K562 (cell line): ENCODE data around the gene VSTM1. TPM values are rescaled to one million over a fixed set of nuclear protein-coding genes. Genes with fewer than 3 reads are reported as not detected.

Experiments
- ATAC-seq: fragments of 200-7000 bp; cut with Tn5 transposase; 3 replicates; pipeline ENCODE4 v1.9.1; 2020; ENCODE audit warnings: moderate library complexity
- BruUV-seq: library from RNA; stranded (reverse); fragments of 400-500 nt; replicated peaks from 2 replicates; lab custom pipeline; 2021; lab: Mats Ljungman, UMichigan
- CTCF ChIA-PET: fragments of 300-600 bp; formaldehyde crosslinking; extraction: SDS; loops from one replicate; lab custom pipeline; 2021; ENCODE audit warnings: low intra/inter-chr PET ratio; lab: Yijun Ruan, JAX
- POLR2A ChIA-PET: fragments of 300-600, 350-650 bp; sonication (Branson Sonifier 250); formaldehyde crosslinking; extraction: SDS; loops from one replicate; lab custom pipeline; 2021; ENCODE audit warnings: antibody characterized with exemption, inconsistent platforms; lab: Yijun Ruan, JAX
- DNase-seq, 4 experiments: peaks; one replicate each; pipeline versions ENCODE4 v3.0.0 to v3.0.0-alpha.2; 2011 to 2018; ENCODE audit warnings: low spot score in 3 of 4, mixed read lengths in 3 of 4; ENCODE audit errors: extremely low read depth in 1 of 4
- FAIRE-seq: peaks from 2 replicates; lab custom pipeline; 2011; peaks lifted over from hg19 to GRCh38; lab: Jason Lieb, UNC
- H2AFZ ChIP-seq: 2 replicates; pipeline ENCODE4 v1.6.0; 2011; ENCODE audit warnings: low read depth, low read length, control low read depth, inconsistent platforms
- H3K27ac ChIP-seq: fragments of 200-600 bp; 3 replicates; pipeline ENCODE4 v1.8.0; 2011; ENCODE audit warnings: low read depth, mild to moderate bottlenecking, control low read depth, inconsistent platforms, low read length, moderate library complexity, mixed read lengths; ENCODE audit errors: extremely low read depth
- H3K27me3 ChIP-seq, 2 experiments: fragments of 300-600 bp in 1 of 2; 2 replicates in 1 of 2; 3 replicates in 1 of 2; pipeline versions ENCODE4 v1.6.0 to v1.8.0; 2011; ENCODE audit warnings: inconsistent platforms in 2 of 2, low read length in 2 of 2, mild to moderate bottlenecking in 1 of 2, mixed read lengths in 1 of 2, moderate library complexity in 1 of 2; ENCODE audit not compliant: control insufficient read depth in 2 of 2, insufficient read depth in 2 of 2
- H3K36me3 ChIP-seq: fragments of 300-600 bp; 3 replicates; pipeline ENCODE4 v1.8.0; 2011; ENCODE audit warnings: mild to moderate bottlenecking, low read length, inconsistent platforms; ENCODE audit not compliant: control insufficient read depth, insufficient read depth
- H3K4me1 ChIP-seq, 2 experiments: fragments of 200-600 bp in 1 of 2; replicated peaks in 1 of 2; 2 replicates in 1 of 2; 3 replicates in 1 of 2; pipeline versions ENCODE4 v1.5.1 to v1.8.0; 2011; ENCODE audit warnings: inconsistent platforms in 2 of 2, low read length in 2 of 2, mild to moderate bottlenecking in 1 of 2, mixed read lengths in 1 of 2, moderate library complexity in 1 of 2; ENCODE audit not compliant: control insufficient read depth in 2 of 2, insufficient read depth in 2 of 2
- H3K4me2 ChIP-seq: 2 replicates; pipeline ENCODE4 v1.6.1; 2011; ENCODE audit warnings: low read length, control low read depth, inconsistent platforms, mixed read lengths; ENCODE audit not compliant: insufficient read depth
- H3K4me3 ChIP-seq: fragments of 200-600 bp; sonication (generic), shearing (Covaris generic); 2 replicates; pipeline ENCODE4 v1.5.1; 2016; ENCODE audit warnings: control low read depth, inconsistent platforms
- H3K79me2 ChIP-seq: fragments of 200-600 bp; 3 replicates; pipeline ENCODE4 v1.8.0; 2011; ENCODE audit warnings: low read length, inconsistent platforms; ENCODE audit not compliant: control insufficient read depth, insufficient read depth
- H3K9ac ChIP-seq, 2 experiments: 2 replicates each; pipeline versions ENCODE4 v1.6.0 to v1.6.1; 2011; ENCODE audit warnings: low read depth in 2 of 2, low read length in 2 of 2, control low read depth in 1 of 2, inconsistent platforms in 1 of 2, mild to moderate bottlenecking in 1 of 2, mixed read lengths in 1 of 2; ENCODE audit not compliant: insufficient read depth in 1 of 2
- H3K9me1 ChIP-seq: one replicate; pipeline ENCODE4 v1.6.0; 2011; ENCODE audit warnings: inconsistent platforms, mild to moderate bottlenecking, low read length, moderate library complexity; ENCODE audit not compliant: control insufficient read depth, insufficient read depth
- H3K9me3 ChIP-seq: replicated peaks from 2 replicates; pipeline ENCODE4 v1.5.1; 2011; ENCODE audit warnings: low read depth, low read length, inconsistent platforms; ENCODE audit not compliant: control insufficient read depth, insufficient read depth
- H4K20me1 ChIP-seq: replicated peaks from 2 replicates; pipeline ENCODE4 v1.6.1; 2011; ENCODE audit warnings: low read length, inconsistent platforms, mixed read lengths; ENCODE audit not compliant: control insufficient read depth, insufficient read depth
- BRCA1 ChIP-seq, 2 experiments: fragments of 450-650 bp in 1 of 2; sonication (generic) in 1 of 2; formaldehyde crosslinking in 1 of 2; IDR thresholded peaks; 2 replicates each; pipeline versions ENCODE4 v1.5.0 to v1.6.1; 2017 to 2020; ENCODE audit warnings: mild to moderate bottlenecking in 1 of 2, missing genetic modification reagents in 1 of 2
- C11orf30 ChIP-seq: fragments of 450-650 bp; IDR thresholded peaks from 2 replicates; pipeline ENCODE4 v1.6.1; 2016; ENCODE audit warnings: low read depth, mild to moderate bottlenecking
- DMBX1 ChIP-seq: fragments of 250-450 bp; sonication (Bioruptor Pico); IDR thresholded peaks from 2 replicates; pipeline ENCODE4 v1.8.0; 2022; ENCODE audit warnings: inconsistent platforms, mild to moderate bottlenecking, moderate library complexity, borderline replicate concordance
- FOXA3 ChIP-seq, 2 experiments: fragments of 450-650 bp in 1 of 2; sonication (generic) in 1 of 2; formaldehyde crosslinking; IDR thresholded peaks in 1 of 2; conservative IDR thresholded peaks in 1 of 2; 2 replicates each; pipeline versions ENCODE4 v1.4.0 to v1.8.0; 2020 to 2022; ENCODE audit warnings: mild to moderate bottlenecking in 2 of 2, missing genetic modification reagents in 1 of 2
- HCFC1 ChIP-seq: IDR thresholded peaks from 2 replicates; pipeline ENCODE4 v1.6.1; 2012; ENCODE audit warnings: low read depth, low read length, improper control_type of control experiment
- KAT8 ChIP-seq: fragments of 450-650 bp; IDR thresholded peaks from 2 replicates; pipeline ENCODE4 v1.6.1; 2016; ENCODE audit warnings: low read depth, mild to moderate bottlenecking
- KDM4B ChIP-seq, 2 experiments: fragments of 450-650 bp in 1 of 2; sonication (generic) in 1 of 2; IDR thresholded peaks; 2 replicates each; pipeline ENCODE4 v1.6.1; 2016 to 2017; ENCODE audit warnings: borderline replicate concordance in 2 of 2, antibody characterized with exemption in 1 of 2, low read depth in 1 of 2, mild to moderate bottlenecking in 1 of 2
- KLF1 ChIP-seq: fragments of 450-650 bp; IDR thresholded peaks from 2 replicates; pipeline ENCODE4 v1.6.1; 2016; ENCODE audit warnings: missing genetic modification characterization, missing compliant biosample characterization
- KLF6 ChIP-seq: fragments of 250-450 bp; sonication (Bioruptor Pico); IDR thresholded peaks from 2 replicates; pipeline ENCODE4 v1.4.0; 2020; ENCODE audit warnings: mild to moderate bottlenecking, moderate library complexity, borderline replicate concordance
- MAFK ChIP-seq: IDR thresholded peaks from 2 replicates; pipeline ENCODE4 v1.6.1; 2011; ENCODE audit warnings: low read length, improper control_type of control experiment
- NELFE ChIP-seq: IDR thresholded peaks from 2 replicates; pipeline ENCODE4 v1.6.1; 2011; ENCODE audit warnings: mild to moderate bottlenecking; ENCODE audit not compliant: insufficient read depth, insufficient read length
- PCBP2 ChIP-seq: fragments of 200-400 bp; formaldehyde crosslinking; IDR thresholded peaks from 2 replicates; pipeline ENCODE4 v1.6.1; 2018; ENCODE audit warnings: low read length, low read depth, mild to moderate bottlenecking, moderate library complexity; ENCODE audit not compliant: poor library complexity, severe bottlenecking
- POLR2A ChIP-seq: fragments of 450-650 bp; conservative IDR thresholded peaks from 2 replicates; pipeline ENCODE4 v1.6.1; 2016
- POLR3A ChIP-seq: IDR thresholded peaks from 2 replicates; pipeline ENCODE4 v1.6.1; 2011; ENCODE audit warnings: borderline replicate concordance, mild to moderate bottlenecking, moderate library complexity; ENCODE audit not compliant: insufficient read length, insufficient read depth; ENCODE audit errors: extremely low read depth
- PTRF ChIP-seq: fragments of 450-650 bp; IDR thresholded peaks from 2 replicates; pipeline ENCODE4 v1.6.1; 2016; ENCODE audit warnings: mild to moderate bottlenecking, missing genetic modification characterization, missing compliant biosample characterization
- SMARCE1 ChIP-seq: fragments of 450-650 bp; IDR thresholded peaks from 2 replicates; pipeline ENCODE4 v1.7.1; 2016; ENCODE audit warnings: mild to moderate bottlenecking
- TAF15 ChIP-seq: fragments of 200-400 bp; formaldehyde crosslinking; IDR thresholded peaks from 2 replicates; pipeline ENCODE4 v1.6.1; 2017; ENCODE audit warnings: mild to moderate bottlenecking, low read depth, low read length, moderate library complexity
- ZC3H11A ChIP-seq: IDR thresholded peaks from 2 replicates; pipeline ENCODE4 v1.6.1; 2012; ENCODE audit warnings: low read depth, low read length, improper control_type of control experiment
- ZNF445 ChIP-seq: fragments of 250-450 bp; sonication (Bioruptor Pico); IDR thresholded peaks from 2 replicates; pipeline ENCODE4 v1.4.0; 2020; ENCODE audit warnings: low read depth, mild to moderate bottlenecking, moderate library complexity
- ZNF561 ChIP-seq: fragments of 450-650 bp; formaldehyde crosslinking; conservative IDR thresholded peaks from 2 replicates; pipeline ENCODE4 v1.4.0; 2020; ENCODE audit warnings: mild to moderate bottlenecking, moderate library complexity
- WGBS: fragments of 100-300 bp; shearing (Covaris generic); methylation state at CpG from one replicate; pipeline ENCODE4 v1.1.6; 2016; ENCODE audit warnings: low coverage, mixed read lengths; ENCODE audit not compliant: insufficient coverage; ENCODE audit errors: missing lambda C conversion rate; 5-methylcytosine and 5-hydroxymethylcytosine counted together
- in situ Hi-C: fragments of 300-500 bp; cut with MboI; formaldehyde crosslinking; loops from 4 replicates; pipeline ENCODE4 v1.15.0; 2018; ENCODE audit warnings: inconsistent platforms, mixed read lengths
- intact Hi-C: fragments of 100-400 bp; cut with micrococcal nuclease; formaldehyde crosslinking; loops from 2 replicates; pipeline ENCODE4 v1.14.2; 2022
- polyA plus RNA-seq, 8 experiments: library from polyadenylated mRNA; depleted of rRNA in 4 of 8; stranded (reverse) in 5 of 8; unstranded in 3 of 8; fragments of >200 nt; fragmentation: Nextera tagmentation in 2 of 8; fragmentation: Illumina TruSeq in 1 of 8; extraction: Ambion mirVana in 2 of 8; extraction: Trizol in 1 of 8; gene quantifications; 2 replicates each; pipeline versions ENCODE4 v1.2.1 to v1.2.3, GENCODE V29; 2011 to 2014; ENCODE audit warnings: inconsistent platforms in 1 of 8, missing spikeins in 1 of 8
- total RNA-seq, 7 experiments: library from RNA; depleted of rRNA in 6 of 7; stranded (reverse); fragments of >200 nt in 6 of 7; fragmentation: Illumina TruSeq in 2 of 7; extraction: Trizol in 2 of 7; gene quantifications; 2 replicates each; pipeline versions ENCODE4 v1.2.1 to v1.2.3, GENCODE V29; 2011 to 2021; ENCODE audit warnings: low replicate concordance in 1 of 7
- TF ChIP-seq, protein P1 (sequence below), 2 experiments: fragments of 250-450 bp in 1 of 2; fragments of 450-650 bp in 1 of 2; sonication (Bioruptor Pico) in 1 of 2; IDR thresholded peaks; 2 replicates each; pipeline versions ENCODE4 v1.6.1 to v1.8.0; 2016 to 2021; ENCODE audit warnings: mild to moderate bottlenecking in 2 of 2, moderate library complexity in 2 of 2, missing compliant biosample characterization in 1 of 2, missing genetic modification characterization in 1 of 2
- TF ChIP-seq, protein P2 (sequence below): sonication (generic); formaldehyde crosslinking; IDR thresholded peaks from 2 replicates; pipeline ENCODE4 v1.8.1; 2023; ENCODE audit warnings: mild to moderate bottlenecking, missing genetic modification reagents, moderate library complexity

Gene VSTM1
- total and polyA plus RNA-seq, 9 of the 15 experiments (the other 6 are each of a cell fraction or from before 2014, with no cell fraction given) = not detected

DNA sequence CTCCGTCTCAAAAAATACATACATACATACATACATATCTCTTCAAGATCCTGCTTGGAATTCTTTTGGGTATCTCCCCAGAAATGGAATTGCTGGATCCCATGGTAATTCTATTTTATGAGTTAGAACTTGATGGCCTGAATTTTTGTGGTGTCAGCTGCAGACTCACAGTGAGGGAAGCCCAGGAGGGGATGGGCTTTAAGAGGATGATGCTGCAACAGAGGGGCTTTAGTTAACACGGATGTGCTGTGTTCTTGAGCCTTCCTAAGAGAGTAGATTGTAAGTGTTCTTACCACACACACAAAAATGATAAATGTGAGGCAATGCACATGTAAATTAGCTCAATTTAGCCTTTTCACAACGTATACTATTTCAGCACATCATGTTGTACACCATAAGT lies 40.5 kb downstream of the VSTM1 start (continued):
- TF ChIP-seq HCFC1 = no peak
- TF ChIP-seq FOXA3 (CRISPR knock-in tag; conservative IDR thresholded peaks at IDR 0.05 in 1 of 2, IDR thresholded peaks at IDR 0.05 in 1 of 2) = no peak
- no peak for TF ChIP-seq BRCA1 (IDR thresholded peaks at IDR 0.05)
- no peak for TF ChIP-seq BRCA1 (CRISPR knock-in tag; IDR thresholded peaks at IDR 0.05)
- TF ChIP-seq TAF15 = no peak
- TF ChIP-seq POLR2A = no peak
- no peak for TF ChIP-seq NELFE
- TF ChIP-seq, protein P1, sequence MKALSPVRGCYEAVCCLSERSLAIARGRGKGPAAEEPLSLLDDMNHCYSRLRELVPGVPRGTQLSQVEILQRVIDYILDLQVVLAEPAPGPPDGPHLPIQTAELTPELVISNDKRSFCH (CRISPR knock-in tag; IDR thresholded peaks at IDR 0.05) = no peak
- TF ChIP-seq, protein P1 (tag; IDR thresholded peaks at IDR 0.05) = no peak
- no peak for TF ChIP-seq MAFK
- no peak for TF ChIP-seq PTRF (tag)
- TF ChIP-seq, all 486 proteins: peak for 0

DNA sequence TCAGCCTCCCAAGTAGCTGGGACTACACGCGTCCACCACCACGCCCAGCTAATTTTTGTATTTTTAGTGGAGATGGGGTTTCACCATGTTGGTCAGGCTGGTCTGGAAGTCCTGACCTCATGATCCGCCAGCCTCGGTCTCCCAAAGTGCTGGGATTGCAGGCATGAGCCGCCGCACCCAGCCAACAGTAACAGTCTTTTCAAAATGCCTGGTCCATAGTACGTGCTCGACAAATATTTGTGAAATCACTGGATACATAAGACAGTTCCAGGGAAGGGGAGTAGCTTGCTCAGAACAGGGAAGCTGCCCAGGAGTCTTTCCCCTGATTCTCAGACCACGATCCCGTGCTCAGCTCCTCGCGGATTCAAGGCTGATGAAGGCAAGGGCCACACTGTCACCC lies 41.8 kb downstream of the VSTM1 start:
- no peak overlapping the region for H2AFZ ChIP-seq
- CTCF ChIA-PET = interaction anchor here (0.7 kb wide), 1 partner anchor 11 kb away, joined by 3 read pairs; no protein-coding TSS in a partner anchor
- intact Hi-C loops (loop anchor here (5.0 kb wide), 1 partner anchor 115 kb away; the partner anchor contains the start of gene CACNG7), in situ Hi-C loops (loop anchor here (5.0 kb wide), 1 partner anchor 180 kb away; no protein-coding TSS in a partner anchor)
- no peak overlapping the region for H3K27ac ChIP-seq
- H3K27me3 ChIP-seq = peaks cover 3 to 12% of the 10 kb centered on the region in 2 experiments; a peak in 3 of 5 replicates
- H3K4me2 ChIP-seq = no peak overlapping the region
- H3K9me1 ChIP-seq = no peaks in the 10 kb centered on the region
- FAIRE-seq (no peak), ATAC-seq (no peak), DNase-seq (no peak)
- H3K79me2 ChIP-seq = no peaks in the 10 kb centered on the region
- BruUV-seq = no TSS peak
- no peaks in the 10 kb centered on the region for H3K36me3 ChIP-seq
- no peaks in the 10 kb centered on the region for H3K9me3 ChIP-seq
- peaks cover 6 to 12% of the 10 kb centered on the region in 2 experiments; a peak in 3 of 5 replicates for H3K4me1 ChIP-seq
- WGBS = 28% methylated on average over 13 of the region's 13 CpGs
- no peak overlapping the region for H3K9ac ChIP-seq
- POLR2A ChIA-PET = no interaction called here
- no peaks in the 10 kb centered on the region for H4K20me1 ChIP-seq
- no peak overlapping the region for H3K4me3 ChIP-seq
- TF ChIP-seq POLR3A (no peak), ZC3H11A (no peak), DMBX1 (CRISPR knock-in tag) (no peak), KDM4B (IDR thresholded peaks at IDR 0.05; ENCODE audit: borderline replicate concordance in 2 of 2, low read depth in 1 of 2) (no peak), KLF1 (tag) (no peak), ZNF561 (CRISPR knock-in tag) (no peak), ZNF445 (CRISPR knock-in tag) (no peak), PCBP2 (no peak), KAT8 (no peak), C11orf30 (no peak), KLF6 (CRISPR knock-in tag) (no peak), SMARCE1 (no peak)
- TF ChIP-seq, protein P2, sequence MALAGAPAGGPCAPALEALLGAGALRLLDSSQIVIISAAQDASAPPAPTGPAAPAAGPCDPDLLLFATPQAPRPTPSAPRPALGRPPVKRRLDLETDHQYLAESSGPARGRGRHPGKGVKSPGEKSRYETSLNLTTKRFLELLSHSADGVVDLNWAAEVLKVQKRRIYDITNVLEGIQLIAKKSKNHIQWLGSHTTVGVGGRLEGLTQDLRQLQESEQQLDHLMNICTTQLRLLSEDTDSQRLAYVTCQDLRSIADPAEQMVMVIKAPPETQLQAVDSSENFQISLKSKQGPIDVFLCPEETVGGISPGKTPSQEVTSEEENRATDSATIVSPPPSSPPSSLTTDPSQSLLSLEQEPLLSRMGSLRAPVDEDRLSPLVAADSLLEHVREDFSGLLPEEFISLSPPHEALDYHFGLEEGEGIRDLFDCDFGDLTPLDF (CRISPR knock-in tag) = no peak
